NT2/D1 (cell line): ENCODE measurements around the gene SND1.
"Not testable (repeated sequence)": the region's sequence is repeated elsewhere in the genome, so short reads cannot be mapped to it uniquely, and the experiment has no call there.

ENCODE experiments used
- DNase-seq: peaks from one replicate; pipeline ENCODE4 v3.0.0-alpha.2; 2011; ENCODE audit warnings: low read depth, low spot score
- H3K27me3 ChIP-seq: 2 replicates; pipeline ENCODE4 v1.6.0; 2011; ENCODE audit warnings: mild to moderate bottlenecking; ENCODE audit not compliant: insufficient read length, insufficient read depth
- H3K36me3 ChIP-seq: 2 replicates; pipeline ENCODE4 v1.6.1; 2011; ENCODE audit warnings: mild to moderate bottlenecking, low read length, mixed read lengths; ENCODE audit not compliant: insufficient read depth, insufficient read length
- H3K4me1 ChIP-seq: 2 replicates; pipeline ENCODE4 v1.5.1; 2011; ENCODE audit not compliant: insufficient read depth, insufficient read length
- H3K4me3 ChIP-seq: 2 replicates; pipeline ENCODE4 v1.5.1; 2011; ENCODE audit warnings: low read depth; ENCODE audit not compliant: insufficient read length
- H3K9ac ChIP-seq: 2 replicates; pipeline ENCODE4 v1.6.0; 2011; ENCODE audit warnings: low read depth; ENCODE audit not compliant: insufficient read length
- H3K9me3 ChIP-seq: 2 replicates; pipeline ENCODE4 v1.5.1; 2011; ENCODE audit warnings: mild to moderate bottlenecking, low read length; ENCODE audit not compliant: insufficient read depth
- SUZ12 ChIP-seq: IDR thresholded peaks from 2 replicates; pipeline ENCODE4 v1.6.1; 2011; ENCODE audit not compliant: insufficient read length, insufficient read depth; ENCODE audit errors: extremely low read depth
- YY1 ChIP-seq: IDR thresholded peaks from 2 replicates; pipeline ENCODE4 v1.6.1; 2011; ENCODE audit not compliant: insufficient read length, insufficient read depth
- ZNF274 ChIP-seq: IDR thresholded peaks from 2 replicates; pipeline ENCODE4 v1.6.1; 2011; ENCODE audit warnings: mild to moderate bottlenecking, low read depth, low read length

Gene SND1

DNA sequence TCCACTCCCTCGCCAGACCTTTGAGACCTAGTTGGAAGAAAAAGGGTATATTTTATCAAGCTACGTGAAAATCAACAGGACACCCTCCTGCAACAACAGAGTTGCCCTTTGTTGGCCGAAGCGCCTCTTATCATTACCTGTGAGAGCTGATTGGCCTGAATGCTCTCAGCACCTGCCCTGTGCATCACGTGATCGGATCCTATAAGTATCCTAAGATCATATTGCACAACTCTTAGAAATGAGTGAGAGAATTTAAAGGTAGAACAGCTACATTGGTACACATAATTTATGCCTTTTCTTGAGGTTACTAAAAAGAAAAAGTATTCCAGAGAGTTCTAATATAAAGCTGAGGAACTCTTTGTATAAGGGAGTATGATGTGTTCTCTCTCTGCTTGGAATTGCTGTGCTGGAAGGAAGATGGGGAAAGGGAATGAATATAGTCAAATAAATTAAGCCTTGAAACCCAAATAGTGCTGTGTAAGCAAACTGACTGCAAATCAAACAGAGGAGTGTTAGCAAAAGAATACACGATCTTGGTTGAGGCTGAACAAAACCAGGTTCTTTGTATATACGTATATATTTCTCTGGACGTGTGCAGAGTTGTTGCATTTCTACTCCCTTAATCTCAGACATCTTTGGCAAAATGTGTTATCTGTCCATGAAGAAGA, 309.9 kb downstream of the SND1 start:
- Histone ChIP-seq H3K9ac (no peak overlapping the region), H3K9me3 (no peaks in the 10 kb centered on the region), H3K27me3 (no peaks in the 10 kb centered on the region), H3K4me3 (no peak overlapping the region), H3K36me3 (peaks cover 33% of the 10 kb centered on the region), H3K4me1 (no peaks in the 10 kb centered on the region)
- no peak for TF ChIP-seq SUZ12
- no peak for DNase-seq

DNA sequence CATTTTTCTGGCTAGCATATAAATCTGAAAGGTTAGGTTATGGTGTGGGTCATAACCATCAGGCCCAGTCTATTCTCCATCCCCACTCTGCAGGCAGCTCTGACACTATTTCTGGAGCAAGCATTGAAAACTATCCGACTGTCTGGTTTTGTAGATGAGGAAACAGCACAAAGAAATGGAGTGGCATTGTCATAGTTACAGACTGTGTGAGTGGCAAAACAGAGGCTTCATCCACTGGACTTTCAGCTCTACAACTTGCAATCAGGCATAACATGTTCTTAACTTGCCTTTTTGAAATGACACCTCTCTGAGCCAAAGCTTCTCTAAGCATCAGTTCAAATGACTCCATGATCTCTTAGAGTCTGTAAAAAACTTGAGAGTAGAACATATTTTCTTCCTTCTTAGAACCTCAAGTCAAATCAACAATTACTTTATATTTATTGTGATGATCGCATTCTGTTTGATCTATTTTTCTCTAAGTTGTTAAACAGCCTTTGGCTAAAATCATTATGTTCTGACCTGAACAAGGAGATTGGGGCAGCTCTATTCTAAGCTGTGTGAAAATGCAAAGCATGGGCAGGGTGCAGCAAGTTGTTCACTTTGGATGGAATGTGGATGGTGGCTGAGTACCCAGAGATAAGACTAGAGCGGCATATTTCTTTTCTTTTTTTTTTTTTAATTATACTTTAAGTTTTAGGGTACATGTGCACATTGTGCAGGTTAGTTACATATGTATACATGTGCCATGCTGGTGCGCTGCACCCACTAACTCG, 310.8 kb downstream of the SND1 start:
- H3K9me3 ChIP-seq = no peaks in the 10 kb centered on the region
- H3K36me3 ChIP-seq = peaks cover 37% of the 10 kb centered on the region
- no peak for DNase-seq
- no peaks in the 10 kb centered on the region for H3K4me1 ChIP-seq
- TF ChIP-seq SUZ12 = no peak
- TF ChIP-seq ZNF274 = no peak
- no peak for TF ChIP-seq YY1
- H3K9ac ChIP-seq = no peak overlapping the region
- no peak overlapping the region for H3K4me3 ChIP-seq
- H3K27me3 ChIP-seq = no peaks in the 10 kb centered on the region

DNA sequence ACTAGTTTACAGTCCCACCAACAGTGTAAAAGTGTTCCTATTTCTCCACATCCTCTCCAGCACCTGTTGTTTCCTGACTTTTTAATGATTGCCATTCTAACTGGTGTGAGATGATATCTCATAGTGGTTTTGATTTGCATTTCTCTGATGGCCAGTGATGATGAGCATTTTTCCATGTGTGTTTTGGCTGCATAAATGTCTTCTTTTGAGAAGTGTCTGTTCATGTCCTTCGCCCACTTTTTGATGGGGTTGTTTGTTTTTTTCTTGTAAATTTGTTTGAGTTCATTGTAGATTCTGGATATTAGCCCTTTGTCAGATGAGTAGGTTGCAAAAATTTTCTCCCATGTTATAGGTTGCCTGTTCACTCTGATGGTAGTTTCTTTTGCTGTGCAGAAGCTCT, 311.9 kb downstream of the SND1 start:
- not testable (repeated sequence) for DNase-seq, H3K9ac ChIP-seq

DNA sequence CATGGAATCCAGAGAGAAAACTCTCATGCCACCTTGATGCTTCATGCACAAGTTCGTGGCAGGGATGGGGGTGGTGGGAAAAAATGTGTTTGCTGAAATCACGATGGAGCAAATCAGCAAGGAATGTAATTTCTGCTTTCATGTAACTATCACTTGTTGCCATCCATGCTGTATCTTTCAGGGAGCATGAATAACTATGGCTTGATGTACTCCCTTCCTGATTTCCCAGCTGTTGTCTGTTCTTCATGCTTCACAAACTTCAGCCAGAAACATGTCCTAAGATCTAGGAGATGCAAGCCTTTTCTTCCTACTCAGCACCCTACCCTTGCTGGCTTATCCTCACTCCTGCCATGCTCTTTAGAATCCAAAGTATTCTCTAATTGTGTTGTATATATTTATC, 315.3 kb downstream of the SND1 start:
- peaks cover 11% of the 10 kb centered on the region for H3K36me3 ChIP-seq
- H3K4me1 ChIP-seq = no peaks in the 10 kb centered on the region
- H3K9me3 ChIP-seq = no peaks in the 10 kb centered on the region
- TF ChIP-seq ZNF274 = no peak
- TF ChIP-seq YY1 = no peak
- no peak for TF ChIP-seq SUZ12
- no peaks in the 10 kb centered on the region for H3K27me3 ChIP-seq
- H3K4me3 ChIP-seq = no peak overlapping the region
- no peak overlapping the region for H3K9ac ChIP-seq
- no peak for DNase-seq

More for the DNA sequence above, 311.9 kb downstream of the SND1 start:
- not testable (repeated sequence) for H3K4me1 ChIP-seq, H3K4me3 ChIP-seq, H3K27me3 ChIP-seq, H3K9me3 ChIP-seq
- peaks cover 35% of the 10 kb centered on the region for H3K36me3 ChIP-seq

DNA sequence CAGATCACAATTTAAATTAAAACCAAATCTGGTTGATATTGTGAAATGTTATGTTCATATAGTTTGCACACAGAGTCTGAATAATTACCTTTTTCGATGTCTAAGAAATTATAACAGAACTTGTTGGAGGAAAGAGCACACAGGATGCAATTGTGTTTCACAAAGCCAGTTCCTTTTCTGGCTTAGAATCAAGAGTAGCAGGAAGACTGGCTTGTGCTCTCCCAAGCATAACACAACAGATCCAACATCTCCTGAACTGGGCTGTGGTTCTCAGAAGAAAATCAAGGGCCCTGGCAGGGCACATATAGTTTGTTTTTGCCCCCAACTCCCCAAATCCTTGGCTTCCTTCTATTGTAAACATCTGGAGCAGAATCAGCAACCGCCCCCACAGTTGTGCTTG, 316.6 kb downstream of the SND1 start:
- no peak for DNase-seq
- H3K9ac ChIP-seq = no peak overlapping the region
- no peak for TF ChIP-seq SUZ12
- no peak for TF ChIP-seq YY1
- TF ChIP-seq ZNF274 = no peak

DNA sequence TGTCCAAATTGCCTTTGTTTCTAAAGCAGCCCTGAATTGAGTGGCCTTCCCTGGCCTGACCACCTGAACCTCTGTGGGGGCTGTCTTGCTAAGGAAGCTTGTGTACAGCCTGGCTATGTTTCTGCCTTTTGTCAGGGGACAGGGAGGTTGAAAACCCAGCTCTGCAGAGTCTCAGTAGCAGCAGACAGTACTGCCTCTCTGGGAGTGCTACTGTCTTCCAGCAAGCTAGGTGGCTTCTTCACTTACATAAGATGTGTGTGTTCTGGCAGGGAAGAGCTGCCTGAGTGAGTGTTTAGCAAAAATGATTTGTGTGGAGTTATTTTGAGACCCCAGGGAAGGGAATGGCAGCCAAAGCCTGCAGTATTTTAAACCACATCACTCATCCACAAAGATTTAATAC, 321.8 kb downstream of the SND1 start:
- no peak overlapping the region for H3K9ac ChIP-seq
- peaks cover 15% of the 10 kb centered on the region for H3K36me3 ChIP-seq
- H3K4me1 ChIP-seq = no peaks in the 10 kb centered on the region
- TF ChIP-seq YY1 = no peak
- no peak for TF ChIP-seq SUZ12
- no peak for TF ChIP-seq ZNF274
- H3K27me3 ChIP-seq = no peaks in the 10 kb centered on the region
- no peak for DNase-seq
- peaks cover 17% of the 10 kb centered on the region for H3K9me3 ChIP-seq
- H3K4me3 ChIP-seq = no peak overlapping the region

More for the DNA sequence above, 316.6 kb downstream of the SND1 start:
- Histone ChIP-seq H3K4me3 (no peak overlapping the region), H3K27me3 (no peaks in the 10 kb centered on the region), H3K9me3 (no peaks in the 10 kb centered on the region), H3K36me3 (peaks cover 8% of the 10 kb centered on the region), H3K4me1 (no peaks in the 10 kb centered on the region)

DNA sequence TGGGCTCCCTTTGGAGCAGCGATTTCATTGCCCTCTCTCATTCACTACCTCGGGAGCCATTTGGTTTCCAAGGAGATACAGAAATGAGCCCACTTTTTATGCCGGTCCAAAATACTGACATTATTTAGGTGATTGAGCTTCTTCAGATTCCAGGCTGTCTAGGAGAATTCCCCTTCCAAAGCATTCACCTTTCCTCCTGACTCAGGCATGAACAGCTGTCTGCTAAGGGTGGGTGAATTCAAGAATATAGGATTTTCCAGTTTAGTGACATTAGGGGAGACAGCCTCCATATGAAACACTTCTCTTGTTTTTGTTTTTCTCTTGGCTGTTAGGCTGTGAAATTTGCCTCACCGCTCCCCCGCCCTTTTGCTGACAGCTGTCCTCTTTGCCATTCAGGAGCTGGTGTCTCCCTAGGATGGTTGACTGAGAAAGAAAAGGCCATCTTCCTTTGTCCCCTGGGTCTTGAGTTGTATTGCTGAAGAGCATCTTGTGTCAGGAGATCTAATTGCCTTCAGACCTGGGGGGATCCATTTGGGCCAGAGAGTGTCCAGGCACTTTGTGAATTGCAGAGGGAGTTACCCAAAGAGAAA, 322.5 kb downstream of the SND1 start:
- H3K9me3 ChIP-seq = peaks cover 24% of the 10 kb centered on the region
- DNase-seq = no peak

More for the DNA sequence above, 322.5 kb downstream of the SND1 start:
- Histone ChIP-seq H3K9ac (no peak overlapping the region), H3K27me3 (no peaks in the 10 kb centered on the region), H3K4me1 (no peaks in the 10 kb centered on the region), H3K4me3 (no peak overlapping the region), H3K36me3 (peaks cover 15% of the 10 kb centered on the region)
- TF ChIP-seq SUZ12 = no peak
- no peak for TF ChIP-seq YY1
- no peak for TF ChIP-seq ZNF274
